ENCODE results near the gene INTS15.

- TF ChIP-seq CTCF (conservative IDR thresholded peaks at IDR 0.05; ENCODE audit: low read depth, low read length) (no peak), EZH2 (IDR thresholded peaks at IDR 0.05; ENCODE audit: low read length, unreplicated experiment) (no peak), EZH2phosphoT487 (IDR thresholded peaks at IDR 0.05; ENCODE audit: borderline replicate concordance, low read length) (no peak)
These were observed 35.0 kb upstream of the INTS15 start for GRCh38 chr7:6554848-6555247.

All from PC-3 (cell line).